Left lung (tissue), 10 donors: Measurements from ENCODE around the gene CMTM1. TPM values are rescaled to one million over a fixed set of nuclear protein-coding genes. Genes with fewer than 3 reads are reported as not detected.

Experiments
- ATAC-seq: fragments of 200-7000 bp; cut with Tn5 transposase; one replicate; pipeline ENCODE4 v1.9.1; 2020; ENCODE audit warnings: moderate library complexity
- DNase-seq, 4 donors: peaks; one replicate each; pipeline ENCODE4 v3.0.0-alpha.2; 2013 to 2020
- H3K27ac ChIP-seq, 2 donors: fragments of 200-600 bp; sonication (generic) in 1 of 2; one replicate each; pipeline versions ENCODE4 v1.5.0 to v1.8.0; 2020 to 2021
- H3K27me3 ChIP-seq, 2 donors: fragments of 200-600 bp; sonication (generic) in 1 of 2; one replicate each; pipeline versions ENCODE4 v1.5.0 to v1.8.0; 2020 to 2021
- H3K36me3 ChIP-seq, 2 donors: fragments of 200-600 bp; sonication (generic) in 1 of 2; one replicate each; pipeline versions ENCODE4 v1.5.0 to v1.8.0; 2020 to 2021
- H3K4me1 ChIP-seq, 2 donors: fragments of 200-600 bp; one replicate each; pipeline ENCODE4 v1.8.0; 2021
- H3K4me3 ChIP-seq, 2 donors: fragments of 200-600 bp; sonication (generic) in 1 of 2; one replicate each; pipeline versions ENCODE4 v1.5.0 to v1.8.0; 2020 to 2021; ENCODE audit warnings: mild to moderate bottlenecking in 1 of 2
- H3K9me3 ChIP-seq, 2 donors: fragments of 200-600 bp; sonication (generic) in 1 of 2; one replicate each; pipeline versions ENCODE4 v1.5.0 to v1.8.0; 2020 to 2021
- intact Hi-C, 2 donors: fragments of 100-400 bp; cut with DNase I; formaldehyde crosslinking; loops; one replicate each; pipeline versions ENCODE4 v1.11.2 to v1.14.2; 2022
- polyA plus RNA-seq, 6 donors: library from polyadenylated mRNA; unstranded; fragments of 120-200 nt; gene quantifications; one replicate each; pipeline ENCODE4 v1.2.1, GENCODE V29; 2013; ENCODE audit not compliant: insufficient read length in 6 of 6
- total RNA-seq, 2 donors: library from RNA; stranded (reverse); fragmentation: NEBNext Ultra II Directional; extraction: Animal tissue kit (Norgen Biotek cat#: 25700); gene quantifications; one replicate each; pipeline ENCODE4 v1.2.1, GENCODE V29; 2021
- TF ChIP-seq, protein P1 (sequence below), 2 donors: fragments of 200-600 bp; sonication (generic) in 1 of 2; IDR thresholded peaks; one replicate each; pipeline versions ENCODE4 v1.5.0 to v1.8.0; 2021; ENCODE audit warnings: antibody characterized with exemption in 2 of 2
- donor health status: DM: no; HTN: yes; CAD: no.
- donor health status: DM: no; HTN: no; CAD: no.

The CMTM1 gene
- total and polyA plus RNA-seq, 8 donors: 5.7 to 10.1 (median 9.5) TPM

GRCh38 chr16:66575060-66575459 is 8.8 kb downstream of the CMTM1 start:
- DNase-seq (no peak), ATAC-seq (no peak)
- H3K4me3 ChIP-seq: no peak overlapping the region
- TF ChIP-seq, protein P1, sequence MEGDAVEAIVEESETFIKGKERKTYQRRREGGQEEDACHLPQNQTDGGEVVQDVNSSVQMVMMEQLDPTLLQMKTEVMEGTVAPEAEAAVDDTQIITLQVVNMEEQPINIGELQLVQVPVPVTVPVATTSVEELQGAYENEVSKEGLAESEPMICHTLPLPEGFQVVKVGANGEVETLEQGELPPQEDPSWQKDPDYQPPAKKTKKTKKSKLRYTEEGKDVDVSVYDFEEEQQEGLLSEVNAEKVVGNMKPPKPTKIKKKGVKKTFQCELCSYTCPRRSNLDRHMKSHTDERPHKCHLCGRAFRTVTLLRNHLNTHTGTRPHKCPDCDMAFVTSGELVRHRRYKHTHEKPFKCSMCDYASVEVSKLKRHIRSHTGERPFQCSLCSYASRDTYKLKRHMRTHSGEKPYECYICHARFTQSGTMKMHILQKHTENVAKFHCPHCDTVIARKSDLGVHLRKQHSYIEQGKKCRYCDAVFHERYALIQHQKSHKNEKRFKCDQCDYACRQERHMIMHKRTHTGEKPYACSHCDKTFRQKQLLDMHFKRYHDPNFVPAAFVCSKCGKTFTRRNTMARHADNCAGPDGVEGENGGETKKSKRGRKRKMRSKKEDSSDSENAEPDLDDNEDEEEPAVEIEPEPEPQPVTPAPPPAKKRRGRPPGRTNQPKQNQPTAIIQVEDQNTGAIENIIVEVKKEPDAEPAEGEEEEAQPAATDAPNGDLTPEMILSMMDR (IDR thresholded peaks at IDR 0.05): no peak
- H3K4me1 ChIP-seq: peaks cover 5 to 16% of the 10 kb centered on the region in 2 donors
- intact Hi-C loops: no loop called here
- peaks cover 0 to 9% of the 10 kb centered on the region in 2 donors for H3K36me3 ChIP-seq
- no peak overlapping the region for H3K27ac ChIP-seq
- peaks cover 18 to 28% of the 10 kb centered on the region in 2 donors for H3K27me3 ChIP-seq
- no peaks in the 10 kb centered on the region for H3K9me3 ChIP-seq

DNA sequence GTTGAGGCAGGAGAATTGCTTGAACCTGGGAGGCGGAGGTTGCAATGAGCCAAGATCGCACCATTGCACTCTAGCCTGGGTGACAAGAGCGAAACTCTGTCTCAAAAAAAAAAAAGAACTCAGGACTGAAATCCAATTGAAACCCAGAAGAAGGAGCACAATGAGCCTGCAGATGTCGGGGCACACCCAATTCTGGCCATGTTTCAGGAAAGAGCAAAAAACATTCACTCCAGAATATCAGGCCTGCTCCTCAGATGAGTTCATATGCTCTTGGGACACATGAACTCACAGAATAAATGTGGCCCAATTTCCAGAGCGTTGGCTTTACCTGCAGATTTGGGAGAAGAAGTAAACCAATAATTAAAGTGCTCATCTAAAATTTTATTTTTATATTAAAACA is 10.1 kb downstream of the CMTM1 start:
- ATAC-seq (no peak), DNase-seq (no peak)
- Histone ChIP-seq H3K27ac (no peak overlapping the region), H3K36me3 (peaks cover 0 to 8% of the 10 kb centered on the region in 2 donors), H3K9me3 (no peaks in the 10 kb centered on the region), H3K27me3 (peaks cover 18 to 28% of the 10 kb centered on the region in 2 donors), H3K4me1 (peaks cover 5 to 15% of the 10 kb centered on the region in 2 donors), H3K4me3 (no peak overlapping the region)
- intact Hi-C loops: no loop called here
- TF ChIP-seq, protein P1 (IDR thresholded peaks at IDR 0.05): no peak

- intact Hi-C loops: no loop called here
- Histone ChIP-seq H3K4me1 (peaks cover 5 to 15% of the 10 kb centered on the region in 2 donors), H3K27ac (no peak within 1 kb of the TSS), H3K27me3 (peaks cover 18 to 28% of the 10 kb centered on the region in 2 donors), H3K9me3 (no peaks in the 10 kb centered on the region), H3K36me3 (no peaks in the 10 kb centered on the region), H3K4me3 (peak within 1 kb of the TSS in 1 of 2 donors; percentile 11)
- DNase-seq (peak in 3 of 4 donors; percentile 24 to 79 (median 29)), ATAC-seq (no peak)
- TF ChIP-seq, protein P1 (IDR thresholded peaks at IDR 0.05): no peak
These were observed 12.7 kb downstream of the CMTM1 start, which contains the start of gene CMTM2 for GRCh38 chr16:66578651-66579531. CMTM2 (plus strand) TSS chr16:66579463; CDS start chr16:66579608, 145 bp downstream.

- H3K9me3 ChIP-seq: no peaks in the 10 kb centered on the region
- no peak for DNase-seq
- intact Hi-C loops: no loop called here
- H3K27ac ChIP-seq: no peak overlapping the region
- peaks cover 18 to 28% of the 10 kb centered on the region in 2 donors for H3K27me3 ChIP-seq
- H3K4me1 ChIP-seq: peaks cover 5 to 23% of the 10 kb centered on the region in 2 donors
- TF ChIP-seq, protein P1 (IDR thresholded peaks at IDR 0.05): no peak
- no peaks in the 10 kb centered on the region for H3K36me3 ChIP-seq
- no peak overlapping the region for H3K4me3 ChIP-seq
- peak; percentile 49 for ATAC-seq
These were observed 14.5 kb downstream of the CMTM1 start for GRCh38 chr16:66580605-66581209.
